Osteocyte (in vitro differentiated cells): ENCODE measurements around the gene NAT9. TPM values are rescaled to one million over a fixed set of nuclear protein-coding genes. Genes with fewer than 3 reads are reported as not detected.

ENCODE experiments used
- DNase-seq: peaks from one replicate; pipeline ENCODE4 v3.0.0; 2021; ENCODE audit warnings: mixed read lengths; ENCODE audit not compliant: unreplicated experiment; ENCODE audit errors: extremely low spot score
- H3K27ac Mint-ChIP-seq: one replicate; pipeline ENCODE4 v1.8.0; 2021; ENCODE audit warnings: mild to moderate bottlenecking, mixed read lengths; ENCODE audit not compliant: unreplicated experiment
- H3K27me3 Mint-ChIP-seq: one replicate; pipeline ENCODE4 v1.8.0; 2021; ENCODE audit warnings: mixed read lengths; ENCODE audit not compliant: unreplicated experiment
- H3K36me3 Mint-ChIP-seq: one replicate; pipeline ENCODE4 v1.8.0; 2021; ENCODE audit warnings: mixed read lengths; ENCODE audit not compliant: unreplicated experiment
- H3K4me1 Mint-ChIP-seq: one replicate; pipeline ENCODE4 v1.8.0; 2021; ENCODE audit warnings: mixed read lengths; ENCODE audit not compliant: unreplicated experiment
- H3K4me3 Mint-ChIP-seq: one replicate; pipeline ENCODE4 v1.8.0; 2021; ENCODE audit warnings: mild to moderate bottlenecking, moderate library complexity, mixed read lengths; ENCODE audit not compliant: unreplicated experiment
- H3K9me3 Mint-ChIP-seq: one replicate; pipeline ENCODE4 v1.8.0; 2021; ENCODE audit warnings: mixed read lengths; ENCODE audit not compliant: unreplicated experiment
- total RNA-seq: library from RNA; stranded (reverse); gene quantifications from 2 replicates; pipeline ENCODE4 v1.2.1, GENCODE V29; 2021
- TF ChIP-seq, protein P1 (sequence below): fragments of 200-600 bp; sonication (generic); IDR thresholded peaks from 2 replicates; pipeline ENCODE4 v1.5.0; 2021; ENCODE audit warnings: antibody characterized with exemption, mild to moderate bottlenecking, moderate library complexity

The NAT9 gene
- total RNA-seq, 1 donor from 2014 or later, result 52.5 TPM

DNA sequence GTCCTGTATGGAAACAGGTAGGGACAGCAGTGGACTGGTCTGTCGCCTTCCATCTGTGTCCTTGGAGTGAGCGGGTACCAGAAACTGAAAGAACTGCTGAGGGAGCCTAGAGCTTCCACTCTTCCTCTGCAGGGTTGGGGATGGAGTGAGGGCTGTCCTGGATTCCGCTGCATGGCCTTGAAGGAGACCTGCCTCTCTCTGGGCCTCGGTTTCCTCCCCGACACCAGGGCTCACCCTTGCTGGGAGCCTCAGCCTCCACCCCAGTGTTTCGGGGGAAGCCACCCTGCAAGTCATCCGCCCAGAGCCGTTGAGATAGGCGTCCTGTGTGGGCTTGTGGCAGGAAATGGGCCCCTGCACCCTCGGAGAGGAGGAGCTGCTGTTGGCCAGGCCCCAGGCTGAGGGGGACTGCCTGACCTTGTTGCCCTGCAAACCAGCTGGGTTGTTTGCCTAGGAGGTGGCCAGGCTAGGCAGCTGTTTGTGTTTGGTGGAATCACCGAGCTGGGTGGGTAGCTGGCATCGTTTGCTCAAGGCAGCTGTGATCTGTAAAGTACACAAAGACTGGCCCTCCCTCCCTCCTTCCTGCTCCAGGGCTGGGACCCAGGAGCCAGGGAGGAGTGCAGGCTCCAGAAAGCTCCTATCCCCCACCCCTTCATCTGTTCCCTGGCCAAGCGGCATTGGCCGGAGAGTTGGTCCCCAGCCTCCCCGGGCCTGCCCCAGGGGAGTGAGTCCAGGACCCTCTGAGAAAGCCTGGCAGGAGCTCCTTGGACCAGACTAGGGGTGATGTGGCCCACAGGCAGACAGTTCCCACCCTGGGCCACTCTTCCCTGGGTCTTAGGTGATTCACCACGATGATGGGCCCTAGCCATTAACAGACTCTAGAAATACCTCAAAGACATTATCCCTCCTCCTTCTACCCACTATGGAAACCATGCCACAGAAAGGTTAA lies 37.8 kb downstream of the NAT9 start:
- peaks cover 38% of the 10 kb centered on the region for H3K4me1 Mint-ChIP-seq
- H3K27ac Mint-ChIP-seq, result no peak overlapping the region
- H3K36me3 Mint-ChIP-seq, result no peaks in the 10 kb centered on the region
- TF ChIP-seq, protein P1, sequence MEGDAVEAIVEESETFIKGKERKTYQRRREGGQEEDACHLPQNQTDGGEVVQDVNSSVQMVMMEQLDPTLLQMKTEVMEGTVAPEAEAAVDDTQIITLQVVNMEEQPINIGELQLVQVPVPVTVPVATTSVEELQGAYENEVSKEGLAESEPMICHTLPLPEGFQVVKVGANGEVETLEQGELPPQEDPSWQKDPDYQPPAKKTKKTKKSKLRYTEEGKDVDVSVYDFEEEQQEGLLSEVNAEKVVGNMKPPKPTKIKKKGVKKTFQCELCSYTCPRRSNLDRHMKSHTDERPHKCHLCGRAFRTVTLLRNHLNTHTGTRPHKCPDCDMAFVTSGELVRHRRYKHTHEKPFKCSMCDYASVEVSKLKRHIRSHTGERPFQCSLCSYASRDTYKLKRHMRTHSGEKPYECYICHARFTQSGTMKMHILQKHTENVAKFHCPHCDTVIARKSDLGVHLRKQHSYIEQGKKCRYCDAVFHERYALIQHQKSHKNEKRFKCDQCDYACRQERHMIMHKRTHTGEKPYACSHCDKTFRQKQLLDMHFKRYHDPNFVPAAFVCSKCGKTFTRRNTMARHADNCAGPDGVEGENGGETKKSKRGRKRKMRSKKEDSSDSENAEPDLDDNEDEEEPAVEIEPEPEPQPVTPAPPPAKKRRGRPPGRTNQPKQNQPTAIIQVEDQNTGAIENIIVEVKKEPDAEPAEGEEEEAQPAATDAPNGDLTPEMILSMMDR, result no peak
- no peaks in the 10 kb centered on the region for H3K9me3 Mint-ChIP-seq
- H3K27me3 Mint-ChIP-seq, result peaks cover 35% of the 10 kb centered on the region
- H3K4me3 Mint-ChIP-seq, result peak overlapping the region; percentile 51
- DNase-seq, result no peak

DNA sequence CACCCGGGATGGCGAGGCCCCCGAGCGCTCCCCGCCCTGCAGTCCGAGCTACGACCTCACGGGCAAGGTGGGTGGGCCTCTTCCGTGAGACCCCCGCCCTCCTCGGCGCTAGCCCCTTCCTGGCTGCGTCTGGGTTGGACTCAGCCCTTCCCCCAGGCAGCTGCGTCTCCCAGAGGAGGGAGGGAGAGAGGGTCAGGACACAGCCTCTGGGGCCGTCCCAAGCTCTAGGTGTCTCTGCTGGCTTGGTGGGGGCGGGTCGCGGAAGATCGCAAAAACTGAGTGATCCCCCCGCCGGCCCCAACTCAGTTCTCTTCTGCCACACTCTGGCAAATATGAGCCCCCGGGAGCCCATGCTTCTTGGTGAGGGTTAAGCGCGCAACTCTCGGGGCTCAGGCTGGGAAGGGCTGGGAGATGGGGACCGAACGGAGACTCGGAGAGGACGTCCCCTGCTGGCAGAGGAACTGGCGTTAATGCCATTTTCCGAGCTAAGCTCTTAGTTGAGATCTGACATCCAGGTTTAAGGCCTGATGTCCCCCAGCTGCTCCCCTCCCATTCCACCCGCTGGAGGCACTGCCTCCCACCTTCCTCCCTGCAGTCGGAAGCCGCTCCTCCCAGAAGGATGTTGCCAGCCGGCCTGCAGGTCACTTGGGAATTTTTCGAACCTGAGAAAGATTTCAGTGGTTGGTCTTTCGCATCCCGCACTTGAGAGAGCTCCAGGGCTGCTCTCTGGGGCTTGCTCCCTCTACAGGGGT lies 38.7 kb downstream of the NAT9 start:
- TF ChIP-seq, protein P1, result peak; percentile 49
- no peak overlapping the region for H3K27ac Mint-ChIP-seq
- H3K9me3 Mint-ChIP-seq, result no peaks in the 10 kb centered on the region
- DNase-seq, result no peak
- peak overlapping the region; percentile 51 for H3K4me3 Mint-ChIP-seq
- no peaks in the 10 kb centered on the region for H3K36me3 Mint-ChIP-seq
- H3K4me1 Mint-ChIP-seq, result peaks cover 30% of the 10 kb centered on the region
- peaks cover 35% of the 10 kb centered on the region for H3K27me3 Mint-ChIP-seq

DNA sequence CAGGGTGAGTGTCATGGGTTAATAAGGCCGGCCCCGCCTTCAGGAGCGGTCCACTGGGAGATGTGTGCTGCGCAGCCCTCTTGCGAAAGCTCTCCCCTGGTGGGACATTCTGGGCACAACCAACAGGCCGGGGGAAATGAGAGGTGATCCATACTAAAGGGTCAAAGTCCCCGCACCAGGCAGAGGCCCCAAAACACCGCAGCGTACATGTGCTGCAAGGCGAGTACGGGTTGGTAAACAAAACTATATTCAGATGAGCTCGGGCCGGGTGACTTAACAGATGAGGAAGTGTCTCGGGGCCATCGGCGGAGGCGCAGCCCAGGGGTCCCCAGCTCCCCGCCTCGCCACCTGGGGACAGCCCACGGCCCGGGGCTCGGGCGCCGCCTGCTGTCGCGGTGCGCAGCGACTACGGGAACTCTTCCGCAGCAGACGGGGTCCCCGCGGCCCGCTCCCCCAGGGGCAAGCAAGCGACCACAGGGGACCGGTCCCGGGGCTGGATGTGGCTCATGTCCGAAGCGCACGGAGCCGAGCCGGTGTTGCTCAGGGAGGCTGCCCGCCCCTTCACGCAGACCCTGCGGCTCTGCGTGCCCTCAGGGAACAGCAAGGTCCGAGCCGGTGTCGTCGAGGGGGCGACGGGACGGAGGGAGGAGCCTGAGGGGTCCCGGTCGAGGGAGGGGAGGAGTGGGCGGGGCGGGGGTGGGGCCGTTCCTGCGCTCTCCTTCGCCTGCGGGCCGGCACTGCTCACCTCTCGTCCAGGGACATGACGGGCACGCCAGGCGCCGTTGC lies 39.4 kb downstream of the NAT9 start, which contains the start of gene RAB37:
TSS of gene RAB37 (plus strand) at position 744 of the 786 bp plus-strand sequence. CDS start at position 761, 17 bp downstream.
- H3K36me3 Mint-ChIP-seq, result no peaks in the 10 kb centered on the region
- TF ChIP-seq, protein P1, result peak; percentile 44
- peaks cover 35% of the 10 kb centered on the region for H3K27me3 Mint-ChIP-seq
- H3K4me3 Mint-ChIP-seq, result peak within 1 kb of the TSS; percentile 51
- DNase-seq, result no peak
- no peaks in the 10 kb centered on the region for H3K9me3 Mint-ChIP-seq
- peaks cover 23% of the 10 kb centered on the region for H3K4me1 Mint-ChIP-seq
- no peak within 1 kb of the TSS for H3K27ac Mint-ChIP-seq

DNA sequence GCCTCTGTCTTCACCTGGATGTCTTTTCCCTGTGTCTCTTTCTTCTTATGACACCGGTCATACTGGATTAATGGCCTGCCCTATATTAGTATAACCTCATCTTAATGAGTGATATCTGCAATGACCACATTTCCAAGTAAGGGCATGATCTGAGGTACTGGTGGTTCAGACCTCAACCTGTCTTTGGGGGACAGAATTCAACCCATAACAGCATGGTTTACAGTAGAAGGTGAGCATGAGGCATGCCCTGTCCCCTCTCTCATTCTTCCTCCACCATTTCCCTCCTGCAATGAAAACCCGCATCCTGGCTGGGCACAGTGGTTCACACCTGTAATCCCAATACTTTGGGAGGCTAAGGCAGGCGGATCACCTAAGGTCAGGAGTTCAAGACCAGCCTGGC lies 41.9 kb downstream of the NAT9 start:
- TF ChIP-seq, protein P1, result no peak
- Mint-ChIP-seq H3K4me1 (peaks cover 20% of the 10 kb centered on the region), H3K9me3 (no peaks in the 10 kb centered on the region), H3K27ac (no peak overlapping the region), H3K36me3 (no peaks in the 10 kb centered on the region), H3K4me3 (no peak overlapping the region), H3K27me3 (peaks cover 33% of the 10 kb centered on the region)
- DNase-seq, result no peak
